Measurements from ENCODE around the gene TECRL. TPM values are rescaled to one million over a fixed set of nuclear protein-coding genes. Genes with fewer than 3 reads are reported as not detected.

Gene TECRL
- total RNA-seq, 1 experiment from 2014 or later, result not detected

DNA sequence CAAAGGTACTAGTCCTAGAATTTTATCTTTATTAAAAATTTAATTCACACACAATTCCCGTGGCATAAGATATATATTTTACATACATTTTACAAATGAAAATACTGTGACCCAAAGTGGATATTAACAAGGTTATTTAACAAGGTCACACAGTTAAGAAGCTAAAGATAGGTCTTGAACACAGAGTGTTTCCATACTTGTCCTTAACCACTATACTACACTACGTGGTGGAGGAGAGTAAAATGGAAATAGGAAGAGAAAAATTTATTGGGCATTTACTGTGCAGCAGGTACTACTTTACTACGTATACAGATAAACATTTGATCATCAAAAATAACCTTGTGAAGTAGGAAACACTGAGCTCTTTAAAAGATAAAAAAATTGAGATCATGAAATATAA, 14.8 kb downstream of the TECRL start:
- Mint-ChIP-seq H3K4me1 (ENCODE audit: insufficient read depth, unreplicated experiment) (peaks cover 6% of the 10 kb centered on the region), H3K27ac (ENCODE audit: low read depth, unreplicated experiment) (no peak overlapping the region), H3K4me3 (ENCODE audit: unreplicated experiment) (no peak overlapping the region), H3K36me3 (ENCODE audit: insufficient read depth, unreplicated experiment) (no peaks in the 10 kb centered on the region), H3K9me3 (ENCODE audit: unreplicated experiment) (peaks cover 12% of the 10 kb centered on the region), H3K27me3 (ENCODE audit: insufficient read depth, unreplicated experiment) (no peaks in the 10 kb centered on the region)
- BruUV-seq (replicated peaks), result no TSS peak
- TF ChIP-seq, protein P1, sequence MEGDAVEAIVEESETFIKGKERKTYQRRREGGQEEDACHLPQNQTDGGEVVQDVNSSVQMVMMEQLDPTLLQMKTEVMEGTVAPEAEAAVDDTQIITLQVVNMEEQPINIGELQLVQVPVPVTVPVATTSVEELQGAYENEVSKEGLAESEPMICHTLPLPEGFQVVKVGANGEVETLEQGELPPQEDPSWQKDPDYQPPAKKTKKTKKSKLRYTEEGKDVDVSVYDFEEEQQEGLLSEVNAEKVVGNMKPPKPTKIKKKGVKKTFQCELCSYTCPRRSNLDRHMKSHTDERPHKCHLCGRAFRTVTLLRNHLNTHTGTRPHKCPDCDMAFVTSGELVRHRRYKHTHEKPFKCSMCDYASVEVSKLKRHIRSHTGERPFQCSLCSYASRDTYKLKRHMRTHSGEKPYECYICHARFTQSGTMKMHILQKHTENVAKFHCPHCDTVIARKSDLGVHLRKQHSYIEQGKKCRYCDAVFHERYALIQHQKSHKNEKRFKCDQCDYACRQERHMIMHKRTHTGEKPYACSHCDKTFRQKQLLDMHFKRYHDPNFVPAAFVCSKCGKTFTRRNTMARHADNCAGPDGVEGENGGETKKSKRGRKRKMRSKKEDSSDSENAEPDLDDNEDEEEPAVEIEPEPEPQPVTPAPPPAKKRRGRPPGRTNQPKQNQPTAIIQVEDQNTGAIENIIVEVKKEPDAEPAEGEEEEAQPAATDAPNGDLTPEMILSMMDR (IDR thresholded peaks at IDR 0.05; ENCODE audit: unreplicated experiment), result no peak
- CTCF ChIA-PET, result no interaction called here
- POLR2A ChIA-PET, result interaction anchor here (0.6 kb wide), 1 partner anchor 15 kb away, joined by 3 read pairs; no protein-coding TSS in a partner anchor
- no peak for DNase-seq (ENCODE audit: unreplicated experiment)
- intact Hi-C loops (cut with micrococcal nuclease), result no loop called here

DNA sequence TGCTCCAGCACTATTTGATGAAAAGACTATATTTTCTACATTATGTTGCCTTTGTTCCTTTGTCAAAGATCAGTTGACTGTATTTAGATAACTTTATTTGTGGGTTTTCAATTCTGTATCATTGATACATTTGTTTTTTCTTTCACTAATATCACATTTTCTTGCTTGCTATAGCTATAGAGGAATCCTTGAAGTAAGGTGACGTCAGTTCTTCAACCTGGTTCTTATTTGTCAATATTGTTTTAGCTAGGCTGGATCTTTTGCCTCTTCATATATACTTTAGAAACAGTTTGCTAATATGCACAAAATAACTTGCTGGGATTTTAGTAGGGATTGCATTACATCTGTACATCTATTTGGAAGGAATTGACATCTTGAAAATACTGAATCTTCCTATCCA, 21.0 kb downstream of the TECRL start:
- intact Hi-C loops (cut with micrococcal nuclease), result no loop called here
- H3K4me3 Mint-ChIP-seq (ENCODE audit: unreplicated experiment), result no peak overlapping the region
- ChIA-PET POLR2A (no interaction called here), CTCF (no interaction called here)
- H3K36me3 Mint-ChIP-seq (ENCODE audit: insufficient read depth, unreplicated experiment), result no peaks in the 10 kb centered on the region
- TF ChIP-seq, protein P1 (IDR thresholded peaks at IDR 0.05; ENCODE audit: unreplicated experiment), result no peak
- no peaks in the 10 kb centered on the region for H3K27me3 Mint-ChIP-seq (ENCODE audit: insufficient read depth, unreplicated experiment)
- peaks cover 6% of the 10 kb centered on the region for H3K4me1 Mint-ChIP-seq (ENCODE audit: insufficient read depth, unreplicated experiment)
- H3K27ac Mint-ChIP-seq (ENCODE audit: low read depth, unreplicated experiment), result no peak overlapping the region
- no peak for DNase-seq (ENCODE audit: unreplicated experiment)
- no peaks in the 10 kb centered on the region for H3K9me3 Mint-ChIP-seq (ENCODE audit: unreplicated experiment)
- BruUV-seq (replicated peaks), result no TSS peak

DNA sequence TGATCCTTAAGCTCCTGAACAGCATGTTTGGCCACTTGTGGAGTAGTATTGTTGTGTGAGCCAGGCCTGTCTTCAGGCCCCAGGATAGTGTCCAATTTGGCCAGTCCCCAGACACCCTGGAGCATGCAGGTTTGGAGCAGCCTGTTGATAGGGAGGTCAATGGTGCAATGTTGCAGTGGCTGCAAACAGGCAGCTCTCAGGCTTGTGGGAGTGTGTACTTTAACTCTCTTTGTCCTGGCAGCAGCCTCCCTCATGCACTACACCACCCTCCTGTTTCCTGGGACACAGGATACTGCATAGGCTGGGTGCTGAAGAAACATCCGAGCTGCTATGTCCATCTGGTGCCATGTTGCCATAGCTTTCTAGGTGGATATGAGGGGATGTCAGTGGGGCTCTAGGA, 24.0 kb downstream of the TECRL start:
- ChIA-PET POLR2A (no interaction called here), CTCF (no interaction called here)
- Mint-ChIP-seq H3K27ac (ENCODE audit: low read depth, unreplicated experiment) (no peak overlapping the region), H3K4me3 (ENCODE audit: unreplicated experiment) (no peak overlapping the region), H3K27me3 (ENCODE audit: insufficient read depth, unreplicated experiment) (no peaks in the 10 kb centered on the region), H3K4me1 (ENCODE audit: insufficient read depth, unreplicated experiment) (no peaks in the 10 kb centered on the region), H3K9me3 (ENCODE audit: unreplicated experiment) (no peaks in the 10 kb centered on the region), H3K36me3 (ENCODE audit: insufficient read depth, unreplicated experiment) (no peaks in the 10 kb centered on the region)
- intact Hi-C loops (cut with micrococcal nuclease), result no loop called here
- no peak for DNase-seq (ENCODE audit: unreplicated experiment)
- TF ChIP-seq, protein P1 (IDR thresholded peaks at IDR 0.05; ENCODE audit: unreplicated experiment), result no peak
- BruUV-seq (replicated peaks), result no TSS peak

DNA sequence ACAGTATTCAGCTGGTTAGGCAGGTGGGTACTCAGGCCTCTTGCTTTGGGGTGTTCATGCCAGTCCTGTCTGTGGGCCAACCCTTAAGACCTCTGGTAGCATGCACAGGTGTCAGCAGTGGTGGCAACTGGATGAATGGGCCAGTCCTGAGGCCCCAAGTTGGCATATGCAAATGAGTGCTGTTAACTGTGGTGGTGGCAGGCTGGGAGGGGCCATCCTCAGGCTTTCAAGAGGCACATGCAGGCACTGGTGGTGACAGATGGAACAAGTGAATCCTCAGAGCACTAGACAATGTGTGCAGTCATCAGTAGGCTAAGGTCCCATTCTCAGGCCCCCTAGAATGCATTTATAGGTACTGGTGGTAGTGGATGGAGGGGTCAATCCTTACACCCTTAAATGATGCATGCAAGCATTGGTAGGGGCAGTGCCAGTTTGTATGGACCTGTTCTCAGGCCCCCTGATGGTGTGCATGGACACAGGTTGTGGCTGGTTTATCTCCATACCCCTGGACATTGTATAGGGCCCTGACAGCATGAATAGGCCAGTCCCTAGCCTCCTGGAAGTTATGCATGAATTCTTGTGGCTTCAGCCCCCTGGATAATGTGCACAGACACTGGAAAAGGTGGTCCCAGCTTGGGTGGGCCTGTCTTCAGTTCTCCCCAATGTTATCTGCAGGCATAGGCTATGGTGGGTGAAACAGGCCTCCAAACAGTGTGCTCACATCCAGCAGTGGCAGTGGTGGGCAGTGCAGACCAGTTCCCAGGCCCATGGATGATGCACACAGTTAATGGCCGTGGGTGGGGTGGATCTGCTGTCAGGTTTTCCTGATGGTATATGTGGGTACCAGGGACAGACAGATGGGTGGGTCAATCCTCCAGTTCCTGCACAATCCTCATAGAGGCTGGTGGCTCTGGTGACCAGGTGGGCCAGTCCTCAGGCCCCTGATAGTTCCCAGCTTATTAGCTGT, 24.7 kb downstream of the TECRL start:
- DNase-seq (ENCODE audit: unreplicated experiment), result no peak
- CTCF ChIA-PET, result no interaction called here
- no TSS peak for BruUV-seq (replicated peaks)
- intact Hi-C loops (cut with micrococcal nuclease), result no loop called here
- Mint-ChIP-seq H3K27me3 (ENCODE audit: insufficient read depth, unreplicated experiment) (no peaks in the 10 kb centered on the region), H3K4me3 (ENCODE audit: unreplicated experiment) (no peak overlapping the region), H3K27ac (ENCODE audit: low read depth, unreplicated experiment) (no peak overlapping the region), H3K9me3 (ENCODE audit: unreplicated experiment) (no peaks in the 10 kb centered on the region), H3K36me3 (ENCODE audit: insufficient read depth, unreplicated experiment) (no peaks in the 10 kb centered on the region), H3K4me1 (ENCODE audit: insufficient read depth, unreplicated experiment) (no peaks in the 10 kb centered on the region)
- TF ChIP-seq, protein P1 (IDR thresholded peaks at IDR 0.05; ENCODE audit: unreplicated experiment), result no peak
- POLR2A ChIA-PET, result no interaction called here

Measured in MCF 10A (cell line).